PFSK-1 (cell line): Measurements from ENCODE around the gene RAB3C.

Experiments used
- POLR2AphosphoS5 ChIP-seq: IDR thresholded peaks from 2 replicates; pipeline ENCODE4 v1.6.1; 2012; ENCODE audit warnings: low read depth, mild to moderate bottlenecking, control low read depth, low read length, moderate library complexity
- TF ChIP-seq, protein P1 (sequence below), 2 experiments: IDR thresholded peaks; 2 replicates each; pipeline versions ENCODE4 v1.6.1 to v1.8.0; 2011 to 2012; ENCODE audit warnings: low read depth in 2 of 2, low read length in 2 of 2, control low read depth in 1 of 2, inconsistent platforms in 1 of 2, mild to moderate bottlenecking in 1 of 2, moderate library complexity in 1 of 2; ENCODE audit not compliant: insufficient read depth in 1 of 2

DNA sequence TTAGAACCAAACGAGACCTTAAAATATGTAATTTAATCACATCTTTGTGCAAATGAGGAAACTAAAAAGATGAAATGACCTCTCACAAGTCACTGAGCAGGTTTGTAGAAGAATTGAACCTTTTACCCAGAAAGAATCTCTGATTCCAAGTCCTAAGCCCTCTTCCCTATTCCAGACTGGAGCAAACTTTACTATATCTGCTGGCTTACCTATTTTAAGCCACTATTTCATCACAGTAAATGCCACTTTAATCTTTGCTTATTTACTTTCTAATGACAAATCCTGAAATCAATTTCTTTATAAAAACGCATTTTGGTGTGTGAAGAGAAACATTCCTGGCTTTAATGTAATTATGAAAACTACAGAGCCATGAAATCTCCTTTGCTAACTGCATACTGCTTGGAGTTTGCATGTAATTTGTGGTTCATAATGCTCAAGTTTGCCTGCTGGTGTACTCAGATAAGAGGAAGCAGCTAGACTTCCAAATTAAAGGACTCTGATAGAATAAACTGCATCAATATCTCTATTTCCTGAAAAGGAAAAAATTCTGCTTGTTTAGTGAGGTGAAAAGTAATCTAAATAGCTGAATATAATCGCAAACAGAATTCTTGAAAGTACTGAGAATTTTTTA lies 121.2 kb downstream of the RAB3C start:
- TF ChIP-seq POLR2AphosphoS5: no peak
- TF ChIP-seq, protein P1, sequence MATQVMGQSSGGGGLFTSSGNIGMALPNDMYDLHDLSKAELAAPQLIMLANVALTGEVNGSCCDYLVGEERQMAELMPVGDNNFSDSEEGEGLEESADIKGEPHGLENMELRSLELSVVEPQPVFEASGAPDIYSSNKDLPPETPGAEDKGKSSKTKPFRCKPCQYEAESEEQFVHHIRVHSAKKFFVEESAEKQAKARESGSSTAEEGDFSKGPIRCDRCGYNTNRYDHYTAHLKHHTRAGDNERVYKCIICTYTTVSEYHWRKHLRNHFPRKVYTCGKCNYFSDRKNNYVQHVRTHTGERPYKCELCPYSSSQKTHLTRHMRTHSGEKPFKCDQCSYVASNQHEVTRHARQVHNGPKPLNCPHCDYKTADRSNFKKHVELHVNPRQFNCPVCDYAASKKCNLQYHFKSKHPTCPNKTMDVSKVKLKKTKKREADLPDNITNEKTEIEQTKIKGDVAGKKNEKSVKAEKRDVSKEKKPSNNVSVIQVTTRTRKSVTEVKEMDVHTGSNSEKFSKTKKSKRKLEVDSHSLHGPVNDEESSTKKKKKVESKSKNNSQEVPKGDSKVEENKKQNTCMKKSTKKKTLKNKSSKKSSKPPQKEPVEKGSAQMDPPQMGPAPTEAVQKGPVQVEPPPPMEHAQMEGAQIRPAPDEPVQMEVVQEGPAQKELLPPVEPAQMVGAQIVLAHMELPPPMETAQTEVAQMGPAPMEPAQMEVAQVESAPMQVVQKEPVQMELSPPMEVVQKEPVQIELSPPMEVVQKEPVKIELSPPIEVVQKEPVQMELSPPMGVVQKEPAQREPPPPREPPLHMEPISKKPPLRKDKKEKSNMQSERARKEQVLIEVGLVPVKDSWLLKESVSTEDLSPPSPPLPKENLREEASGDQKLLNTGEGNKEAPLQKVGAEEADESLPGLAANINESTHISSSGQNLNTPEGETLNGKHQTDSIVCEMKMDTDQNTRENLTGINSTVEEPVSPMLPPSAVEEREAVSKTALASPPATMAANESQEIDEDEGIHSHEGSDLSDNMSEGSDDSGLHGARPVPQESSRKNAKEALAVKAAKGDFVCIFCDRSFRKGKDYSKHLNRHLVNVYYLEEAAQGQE (IDR thresholded peaks at IDR 0.05; ENCODE audit: insufficient read depth in 1 of 2, low read depth in 2 of 2, low read length in 2 of 2): no peak
